ENCODE measurements around the gene BAZ2A. TPM values are rescaled to one million over a fixed set of nuclear protein-coding genes. Genes with fewer than 3 reads are reported as not detected.
"Not testable (repeated sequence)": the region's sequence is repeated elsewhere in the genome, so short reads cannot be mapped to it uniquely, and the experiment has no call there.

Gene BAZ2A
- total RNA-seq, 1 donor from 2014 or later = 10.8 TPM

DNA sequence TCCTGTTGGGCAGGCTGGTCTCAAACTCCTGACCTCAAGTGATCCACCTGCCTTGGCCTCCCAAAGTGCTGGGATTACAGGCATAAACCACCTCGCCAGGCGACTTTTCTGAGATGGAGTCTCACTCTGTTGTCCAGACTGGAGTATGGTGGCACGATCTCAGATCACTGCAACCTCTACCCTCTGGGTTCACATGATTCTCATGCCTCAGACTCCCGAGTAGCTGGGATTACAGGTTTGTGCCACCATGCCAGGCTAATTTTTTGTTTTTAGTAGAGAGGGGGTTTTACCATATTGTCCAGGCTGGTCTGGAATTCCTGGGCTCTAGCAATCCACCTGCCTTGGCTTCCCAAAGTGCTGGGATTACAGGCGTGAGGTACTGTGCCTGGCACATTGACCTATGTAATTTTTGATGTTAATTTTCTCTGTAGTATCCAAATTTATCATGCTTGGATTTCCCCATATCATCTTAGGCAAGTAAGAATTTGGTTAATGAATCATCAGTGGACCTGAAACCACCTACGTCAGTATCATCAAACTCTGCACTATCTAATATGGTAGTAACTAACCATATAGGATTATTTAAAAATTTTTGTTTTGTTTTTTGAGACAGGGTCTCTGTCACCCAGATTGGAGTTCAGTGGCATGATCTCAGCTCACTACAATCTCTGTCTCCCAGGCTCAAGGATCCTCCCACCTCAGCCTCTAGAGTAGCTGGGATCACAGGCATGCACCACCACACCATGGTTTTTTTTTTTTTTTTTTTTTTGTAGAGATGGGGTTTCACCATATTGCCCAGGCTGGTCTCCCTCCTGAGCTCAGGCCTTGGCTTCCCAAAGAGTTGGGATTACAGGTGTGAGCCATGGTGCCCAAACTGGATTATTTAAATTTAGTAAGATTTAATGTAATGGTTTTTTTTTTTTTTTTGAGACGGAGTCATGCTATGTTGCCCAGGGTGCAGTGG, 27.6 kb upstream of the BAZ2A start:
- TF ChIP-seq, protein P1, sequence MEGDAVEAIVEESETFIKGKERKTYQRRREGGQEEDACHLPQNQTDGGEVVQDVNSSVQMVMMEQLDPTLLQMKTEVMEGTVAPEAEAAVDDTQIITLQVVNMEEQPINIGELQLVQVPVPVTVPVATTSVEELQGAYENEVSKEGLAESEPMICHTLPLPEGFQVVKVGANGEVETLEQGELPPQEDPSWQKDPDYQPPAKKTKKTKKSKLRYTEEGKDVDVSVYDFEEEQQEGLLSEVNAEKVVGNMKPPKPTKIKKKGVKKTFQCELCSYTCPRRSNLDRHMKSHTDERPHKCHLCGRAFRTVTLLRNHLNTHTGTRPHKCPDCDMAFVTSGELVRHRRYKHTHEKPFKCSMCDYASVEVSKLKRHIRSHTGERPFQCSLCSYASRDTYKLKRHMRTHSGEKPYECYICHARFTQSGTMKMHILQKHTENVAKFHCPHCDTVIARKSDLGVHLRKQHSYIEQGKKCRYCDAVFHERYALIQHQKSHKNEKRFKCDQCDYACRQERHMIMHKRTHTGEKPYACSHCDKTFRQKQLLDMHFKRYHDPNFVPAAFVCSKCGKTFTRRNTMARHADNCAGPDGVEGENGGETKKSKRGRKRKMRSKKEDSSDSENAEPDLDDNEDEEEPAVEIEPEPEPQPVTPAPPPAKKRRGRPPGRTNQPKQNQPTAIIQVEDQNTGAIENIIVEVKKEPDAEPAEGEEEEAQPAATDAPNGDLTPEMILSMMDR (IDR thresholded peaks at IDR 0.05; ENCODE audit: insufficient read depth, low read length, severe bottlenecking) = no peak
- FAIRE-seq = no peak

DNA sequence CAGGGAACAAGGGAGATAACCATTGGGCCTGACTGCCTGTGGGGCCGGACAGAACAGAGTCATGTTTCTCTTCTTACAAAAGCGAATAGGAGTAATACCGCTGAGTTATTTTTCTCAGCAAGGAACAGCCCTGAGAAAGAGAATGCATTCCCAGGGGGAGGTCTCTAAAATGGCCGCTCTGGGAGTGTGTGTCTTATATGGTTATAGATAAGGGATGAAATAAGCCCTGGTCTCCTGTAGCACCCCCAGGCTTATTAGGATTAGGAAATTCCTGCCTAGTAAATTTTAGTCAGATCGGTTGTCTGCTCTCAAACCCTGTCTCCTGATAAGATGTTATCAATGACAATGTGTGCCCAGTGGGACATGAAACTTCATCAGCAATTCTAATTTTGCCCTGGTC, 23.7 kb upstream of the BAZ2A start:
- not testable (repeated sequence) for H3K4me3 ChIP-seq (ENCODE audit: low read depth, low read length); H3K36me3 ChIP-seq (ENCODE audit: control insufficient read depth, insufficient read depth, low read length); H3K27me3 ChIP-seq (ENCODE audit: control insufficient read depth, insufficient read depth, low read length); DNase-seq (ENCODE audit: low read depth); FAIRE-seq

More for the DNA sequence above, 27.6 kb upstream of the BAZ2A start:
- Histone ChIP-seq H3K27me3 (ENCODE audit: control insufficient read depth, insufficient read depth, low read length) (no peaks in the 10 kb centered on the region), H3K36me3 (ENCODE audit: control insufficient read depth, insufficient read depth, low read length) (no peaks in the 10 kb centered on the region), H3K4me3 (ENCODE audit: low read depth, low read length) (no peak overlapping the region)
- peak; percentile 62 for DNase-seq (ENCODE audit: low read depth)

DNA sequence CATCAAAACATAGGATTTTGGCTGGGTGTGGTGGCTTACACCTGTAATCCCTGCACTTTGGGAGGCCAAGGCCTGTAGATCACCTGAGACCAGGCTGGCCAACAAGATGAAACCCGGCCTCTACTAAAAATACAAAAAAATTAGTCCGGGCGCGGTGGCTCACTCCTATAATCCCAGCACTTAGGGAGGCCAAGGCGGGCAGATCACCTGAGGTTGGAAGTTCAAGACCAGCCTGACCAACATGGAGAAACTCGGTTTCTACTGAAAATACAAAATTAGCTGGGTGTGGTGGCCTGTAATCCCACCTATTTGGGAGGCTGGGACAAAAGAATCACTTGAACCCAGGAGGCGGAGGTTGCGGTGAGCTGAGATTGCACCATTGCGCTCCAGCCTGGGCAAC, 17.9 kb upstream of the BAZ2A start:
- not testable (repeated sequence) for H3K4me3 ChIP-seq (ENCODE audit: low read depth, low read length); FAIRE-seq; DNase-seq (ENCODE audit: low read depth); H3K27me3 ChIP-seq (ENCODE audit: control insufficient read depth, insufficient read depth, low read length); H3K36me3 ChIP-seq (ENCODE audit: control insufficient read depth, insufficient read depth, low read length)

DNA sequence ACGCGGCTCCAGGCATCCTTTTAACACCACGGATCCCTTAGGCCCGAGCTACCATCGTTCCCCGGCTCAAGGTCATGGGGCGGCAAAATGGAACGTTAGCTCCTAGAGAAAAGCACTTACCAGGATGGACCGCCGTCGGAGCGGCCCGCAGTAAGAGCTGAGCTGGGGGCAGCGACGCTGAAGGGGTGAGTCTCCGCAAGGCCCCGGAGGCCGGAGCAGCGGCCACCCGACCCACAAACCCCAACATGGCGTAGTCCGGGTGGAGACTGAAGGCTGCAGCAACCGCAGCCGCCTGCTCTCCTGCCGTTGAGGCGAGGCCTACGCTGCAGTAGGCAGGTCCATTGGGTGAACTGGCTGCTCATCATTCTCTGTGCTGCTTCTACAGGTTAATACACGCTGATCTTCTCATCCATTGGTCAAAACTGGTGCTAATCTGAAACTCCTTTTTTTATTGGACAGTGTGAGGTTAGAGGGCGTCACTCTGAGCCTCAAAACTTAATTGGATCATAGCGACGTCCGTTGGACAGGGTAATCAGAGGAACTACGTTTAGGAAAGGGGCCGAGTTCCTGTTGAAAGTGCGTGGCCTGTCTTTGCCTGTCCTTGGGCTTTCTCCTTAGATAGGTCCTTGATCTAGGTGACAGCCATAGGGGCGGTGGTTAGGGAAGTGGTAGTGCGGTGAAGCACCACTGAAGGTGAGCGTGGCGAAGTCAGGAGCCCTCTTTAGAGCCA, 15.8 kb upstream of the BAZ2A start, which contains the start of gene ATP5F1B:
Gene ATP5F1B (minus strand): TSS at position 268 of the 730 bp plus-strand sequence. CDS start 21 bp downstream, at position 247.
- FAIRE-seq = no peak
- Histone ChIP-seq H3K36me3 (ENCODE audit: control insufficient read depth, insufficient read depth, low read length) (peaks cover 11% of the 10 kb centered on the region), H3K4me3 (ENCODE audit: low read depth, low read length) (peak within 1 kb of the TSS; percentile 79), H3K27me3 (ENCODE audit: control insufficient read depth, insufficient read depth, low read length) (no peaks in the 10 kb centered on the region)
- peak; percentile 100 for DNase-seq (ENCODE audit: low read depth)
- TF ChIP-seq, protein P1 (IDR thresholded peaks at IDR 0.05; ENCODE audit: insufficient read depth, low read length, severe bottlenecking) = no peak

DNA sequence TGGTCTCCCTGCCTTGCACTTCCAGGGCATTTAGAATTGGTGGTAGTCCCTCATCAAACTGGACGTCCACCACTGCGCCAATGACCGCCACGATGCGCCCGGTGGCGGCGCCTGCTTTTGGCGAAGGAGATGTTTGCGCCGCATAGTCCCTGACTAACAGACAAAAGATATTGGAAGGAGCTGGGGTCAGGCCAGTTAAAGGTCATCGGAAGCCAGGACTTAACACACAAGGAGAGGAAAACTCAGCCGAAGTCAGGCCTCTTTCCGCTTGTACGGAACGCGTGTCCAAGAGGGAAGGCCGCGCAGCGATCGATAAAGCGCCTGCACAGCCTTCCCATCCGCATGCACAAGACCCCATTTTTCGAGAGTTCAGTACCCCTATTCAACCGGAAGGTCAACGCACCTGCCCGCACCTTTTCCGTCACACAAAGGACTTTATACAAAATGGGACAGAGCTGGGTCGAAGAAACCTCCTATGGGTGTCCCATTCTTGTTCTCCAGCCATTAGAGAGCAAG, 15.1 kb upstream of the BAZ2A start:
- no peak for DNase-seq (ENCODE audit: low read depth)
- Histone ChIP-seq H3K27me3 (ENCODE audit: control insufficient read depth, insufficient read depth, low read length) (no peaks in the 10 kb centered on the region), H3K4me3 (ENCODE audit: low read depth, low read length) (peak overlapping the region; percentile 79), H3K36me3 (ENCODE audit: control insufficient read depth, insufficient read depth, low read length) (peaks cover 11% of the 10 kb centered on the region)
- TF ChIP-seq, protein P1 (IDR thresholded peaks at IDR 0.05; ENCODE audit: insufficient read depth, low read length, severe bottlenecking) = no peak
- FAIRE-seq = no peak

DNA sequence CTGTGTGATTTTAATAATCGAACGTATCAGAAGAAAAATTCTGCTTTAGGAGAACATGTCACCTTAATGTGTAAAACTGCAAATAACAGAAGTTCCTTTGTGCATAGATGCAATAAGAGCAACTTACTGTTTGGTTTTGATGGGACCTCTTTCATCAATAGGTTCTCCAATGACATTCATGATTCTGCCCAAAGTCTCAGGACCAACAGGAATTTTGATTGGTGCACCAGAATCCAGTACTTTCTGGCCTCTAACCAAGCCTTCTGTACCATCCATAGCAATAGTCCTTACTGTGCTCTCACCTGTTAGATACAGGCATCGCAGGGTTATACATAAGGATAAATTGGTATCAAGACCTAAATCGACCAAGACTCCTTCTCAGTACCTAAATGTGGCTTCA, 14.5 kb upstream of the BAZ2A start:
- no peak for FAIRE-seq
- H3K4me3 ChIP-seq (ENCODE audit: low read depth, low read length) = peak overlapping the region; percentile 79
- TF ChIP-seq, protein P1 (IDR thresholded peaks at IDR 0.05; ENCODE audit: insufficient read depth, low read length, severe bottlenecking) = no peak
- no peaks in the 10 kb centered on the region for H3K27me3 ChIP-seq (ENCODE audit: control insufficient read depth, insufficient read depth, low read length)
- DNase-seq (ENCODE audit: low read depth) = no peak
- peaks cover 14% of the 10 kb centered on the region for H3K36me3 ChIP-seq (ENCODE audit: control insufficient read depth, insufficient read depth, low read length)

Measured in bronchial epithelial cell (primary cell).